PC-3 (cell line): ENCODE measurements around the gene RBM4B. TPM values are rescaled to one million over a fixed set of nuclear protein-coding genes. Genes with fewer than 3 reads are reported as not detected.

Experiments
- ATAC-seq: fragments of 200-7000 bp; cut with Tn5 transposase; 2 replicates; pipeline ENCODE4 v1.9.1; 2020; ENCODE audit warnings: mild to moderate bottlenecking, moderate library complexity
- BruUV-seq: library from RNA; stranded (reverse); fragments of 400-500 nt; replicated peaks from 2 replicates; lab custom pipeline; 2021; lab: Mats Ljungman, UMichigan
- CTCF ChIA-PET: fragments of 300-600 bp; sonication (Branson Sonifier 250); formaldehyde crosslinking; loops from one replicate; lab custom pipeline; 2022; ENCODE audit warnings: antibody characterized with exemption; lab: Charles Lee
- POLR2A ChIA-PET: fragments of 300-600 bp; sonication (Branson Sonifier 250); formaldehyde crosslinking; loops from one replicate; lab custom pipeline; 2022; ENCODE audit warnings: antibody characterized with exemption; ENCODE audit not compliant: unreplicated experiment; lab: Charles Lee
- DNase-seq: peaks from one replicate; pipeline ENCODE4 v3.0.0-alpha.2; 2015
- H2AFZ ChIP-seq: fragments of 300-600 bp; sonication (generic); 2 replicates; pipeline ENCODE4 v1.6.0; 2016; ENCODE audit warnings: antibody characterized with exemption, low read length
- H3F3A ChIP-seq: fragments of 300-600 bp; sonication (generic); one replicate; pipeline ENCODE4 v1.6.0; 2017; ENCODE audit warnings: antibody characterized with exemption, low read length, control low read depth, mild to moderate bottlenecking; ENCODE audit not compliant: unreplicated experiment
- H3K27ac ChIP-seq: fragments of 300-600 bp; sonication (generic); 2 replicates; pipeline ENCODE4 v1.5.1; 2016; ENCODE audit warnings: mild to moderate bottlenecking, low read length
- H3K27me3 ChIP-seq: fragments of 300-600 bp; sonication (generic); 2 replicates; pipeline ENCODE4 v1.6.1; 2016; ENCODE audit warnings: low read length, mixed read lengths
- H3K36me3 ChIP-seq: fragments of 300-600 bp; sonication (generic); 2 replicates; pipeline ENCODE4 v1.6.1; 2016; ENCODE audit warnings: low read depth, mixed run types, low read length, mixed read lengths
- H3K4me1 ChIP-seq: fragments of 300-600 bp; sonication (generic); 2 replicates; pipeline ENCODE4 v1.5.1; 2016; ENCODE audit warnings: low read length; ENCODE audit not compliant: insufficient read depth
- H3K4me2 ChIP-seq: fragments of 300-600 bp; sonication (generic); 2 replicates; pipeline ENCODE4 v1.6.0; 2016; ENCODE audit warnings: low read length
- H3K4me3 ChIP-seq: fragments of 300-600 bp; sonication (generic); 2 replicates; pipeline ENCODE4 v1.5.1; 2016; ENCODE audit warnings: mild to moderate bottlenecking, low read length, mixed read lengths
- H3K79me2 ChIP-seq: fragments of 300-600 bp; sonication (generic); 2 replicates; pipeline ENCODE4 v1.6.1; 2017; ENCODE audit warnings: low read length, mixed read lengths
- H3K9ac ChIP-seq: fragments of 300-600 bp; sonication (generic); 2 replicates; pipeline ENCODE4 v1.6.0; 2016; ENCODE audit warnings: mild to moderate bottlenecking, low read length
- H3K9me2 ChIP-seq: fragments of 300-600 bp; sonication (generic); replicated peaks from 2 replicates; pipeline ENCODE4 v1.6.1; 2016; ENCODE audit warnings: mixed run types, low read length, mixed read lengths
- H3K9me3 ChIP-seq: fragments of 300-600 bp; sonication (generic); 2 replicates; pipeline ENCODE4 v1.6.1; 2016; ENCODE audit warnings: low read length, mixed read lengths
- H4K20me1 ChIP-seq: fragments of 300-600 bp; sonication (generic); 2 replicates; pipeline ENCODE4 v1.6.1; 2016; ENCODE audit warnings: low read length, mixed read lengths
- EZH2 ChIP-seq: fragments of 300-600 bp; sonication (generic); IDR thresholded peaks from one replicate; pipeline ENCODE4 v1.6.1; 2017; ENCODE audit warnings: antibody characterized with exemption, mild to moderate bottlenecking, low read length; ENCODE audit not compliant: unreplicated experiment
- EZH2phosphoT487 ChIP-seq: fragments of 300-600 bp; sonication (generic); IDR thresholded peaks from 2 replicates; pipeline ENCODE4 v1.6.1; 2018; ENCODE audit warnings: mild to moderate bottlenecking, antibody characterized with exemption, low read length, borderline replicate concordance
- intact Hi-C: fragments of 100-400 bp; cut with micrococcal nuclease; formaldehyde crosslinking; loops from 2 replicates; pipeline ENCODE4 v1.9.0; 2023
- total RNA-seq: library from RNA; depleted of rRNA; stranded (reverse); fragments of >200 nt; gene quantifications from 2 replicates; pipeline ENCODE4 v1.2.3, GENCODE V29; 2014
- TF ChIP-seq, protein P1 (sequence below): fragments of 300-600 bp; sonication (generic); conservative IDR thresholded peaks from 2 replicates; pipeline ENCODE4 v1.5.1; 2017; ENCODE audit warnings: antibody characterized with exemption, low read depth, mild to moderate bottlenecking, low read length

The RBM4B gene
- total RNA-seq, 1 experiment from 2014 or later, result 40.2 TPM

DNA sequence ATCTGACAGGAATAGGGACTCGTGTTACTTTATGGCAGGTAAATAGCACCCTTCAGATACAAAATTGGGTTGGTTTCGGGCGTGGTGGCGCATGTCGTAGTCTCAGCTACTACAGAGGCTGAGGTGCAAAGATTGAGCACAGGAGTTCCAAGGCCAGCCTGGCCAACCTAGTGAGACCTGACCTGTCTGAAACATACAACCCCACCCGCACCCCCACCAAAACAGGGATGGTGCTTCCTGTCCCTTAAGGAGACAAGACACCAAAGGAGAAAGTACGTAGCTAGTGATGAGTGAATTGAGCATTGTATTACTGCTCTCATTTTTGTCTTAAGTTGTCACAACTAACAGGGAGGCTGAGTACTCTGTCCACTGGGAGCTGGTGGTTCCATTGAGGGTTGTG, 25.0 kb downstream of the RBM4B start:
- no peak; the same call in 1 of the 2 replicates for ATAC-seq
- Histone ChIP-seq H3K79me2 (peaks cover 76% of the 10 kb centered on the region), H2AFZ (no peak overlapping the region), H3K4me1 (no peaks in the 10 kb centered on the region), H3K9me2 (no peaks in the 10 kb centered on the region), H3K36me3 (peaks cover 43% of the 10 kb centered on the region), H3K27me3 (no peaks in the 10 kb centered on the region), H3K9ac (no peak overlapping the region), H4K20me1 (peaks cover 33% of the 10 kb centered on the region), H3K4me3 (no peak overlapping the region), H3K9me3 (no peaks in the 10 kb centered on the region), H3K27ac (no peak overlapping the region), H3F3A (peaks cover 6% of the 10 kb centered on the region), H3K4me2 (no peak overlapping the region)
- TF ChIP-seq, protein P1, sequence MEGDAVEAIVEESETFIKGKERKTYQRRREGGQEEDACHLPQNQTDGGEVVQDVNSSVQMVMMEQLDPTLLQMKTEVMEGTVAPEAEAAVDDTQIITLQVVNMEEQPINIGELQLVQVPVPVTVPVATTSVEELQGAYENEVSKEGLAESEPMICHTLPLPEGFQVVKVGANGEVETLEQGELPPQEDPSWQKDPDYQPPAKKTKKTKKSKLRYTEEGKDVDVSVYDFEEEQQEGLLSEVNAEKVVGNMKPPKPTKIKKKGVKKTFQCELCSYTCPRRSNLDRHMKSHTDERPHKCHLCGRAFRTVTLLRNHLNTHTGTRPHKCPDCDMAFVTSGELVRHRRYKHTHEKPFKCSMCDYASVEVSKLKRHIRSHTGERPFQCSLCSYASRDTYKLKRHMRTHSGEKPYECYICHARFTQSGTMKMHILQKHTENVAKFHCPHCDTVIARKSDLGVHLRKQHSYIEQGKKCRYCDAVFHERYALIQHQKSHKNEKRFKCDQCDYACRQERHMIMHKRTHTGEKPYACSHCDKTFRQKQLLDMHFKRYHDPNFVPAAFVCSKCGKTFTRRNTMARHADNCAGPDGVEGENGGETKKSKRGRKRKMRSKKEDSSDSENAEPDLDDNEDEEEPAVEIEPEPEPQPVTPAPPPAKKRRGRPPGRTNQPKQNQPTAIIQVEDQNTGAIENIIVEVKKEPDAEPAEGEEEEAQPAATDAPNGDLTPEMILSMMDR, result no peak
- TF ChIP-seq EZH2, result no peak
- TF ChIP-seq EZH2phosphoT487, result no peak
- DNase-seq, result no peak
- no TSS peak for BruUV-seq
- ChIA-PET CTCF (no interaction called here), POLR2A (interaction anchor here (0.6 kb wide), 1 partner anchor 13 kb away, joined by 5 read pairs; no protein-coding TSS in a partner anchor)
- intact Hi-C loops, result no loop called here

DNA sequence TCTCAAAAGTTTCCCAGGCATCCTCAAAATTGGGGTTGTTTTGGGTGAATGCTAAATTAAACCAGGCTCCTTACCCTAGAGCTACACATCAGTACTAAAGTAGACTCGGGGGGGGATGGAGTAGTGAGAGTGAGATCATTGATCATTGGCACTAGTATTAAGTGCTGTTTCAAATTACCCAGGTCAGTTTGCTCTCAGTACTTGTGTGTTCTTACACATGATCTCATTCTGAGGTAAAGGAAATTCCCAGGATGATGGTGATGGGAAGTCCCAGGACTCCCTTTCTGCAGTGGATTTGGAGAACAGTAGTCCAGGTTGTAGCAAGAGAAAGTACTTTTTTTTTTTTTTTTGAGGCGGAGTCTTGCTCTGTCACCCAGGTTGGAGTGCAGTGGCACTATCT, 26.7 kb downstream of the RBM4B start:
- Histone ChIP-seq H3K79me2 (peaks cover 86% of the 10 kb centered on the region), H3K27ac (no peak overlapping the region), H3K9me2 (no peaks in the 10 kb centered on the region), H4K20me1 (peaks cover 49% of the 10 kb centered on the region), H3K4me3 (no peak overlapping the region), H3K4me2 (no peak overlapping the region), H3K4me1 (no peaks in the 10 kb centered on the region), H3K9ac (no peak overlapping the region), H3K27me3 (no peaks in the 10 kb centered on the region), H2AFZ (no peak overlapping the region), H3K9me3 (no peaks in the 10 kb centered on the region), H3F3A (peaks cover 6% of the 10 kb centered on the region), H3K36me3 (peaks cover 60% of the 10 kb centered on the region)
- no TSS peak for BruUV-seq
- ChIA-PET CTCF (no interaction called here), POLR2A (no interaction called here)
- 0 out of 2 replicates have a peak, but pooled peaks have one; percentile 8 for ATAC-seq
- intact Hi-C loops, result no loop called here
- no peak for DNase-seq
- TF ChIP-seq, protein P1, result no peak
- TF ChIP-seq EZH2phosphoT487, result no peak

GRCh38 chr11:66649903-66650302, 27.8 kb downstream of the RBM4B start:
- no peak for DNase-seq
- Histone ChIP-seq H3K4me1 (no peaks in the 10 kb centered on the region), H3K27ac (no peak overlapping the region), H3K36me3 (peaks cover 71% of the 10 kb centered on the region), H3K9me2 (no peaks in the 10 kb centered on the region), H3F3A (peaks cover 6% of the 10 kb centered on the region), H3K4me3 (no peak overlapping the region), H3K27me3 (no peaks in the 10 kb centered on the region), H3K9me3 (no peaks in the 10 kb centered on the region), H4K20me1 (peaks cover 60% of the 10 kb centered on the region), H2AFZ (no peak overlapping the region), H3K4me2 (no peak overlapping the region), H3K79me2 (peaks cover 88% of the 10 kb centered on the region), H3K9ac (no peak overlapping the region)
- BruUV-seq, result no TSS peak
- no peak for ATAC-seq
- intact Hi-C loops, result no loop called here
- TF ChIP-seq, protein P1, result no peak
- TF ChIP-seq EZH2, result no peak
- TF ChIP-seq EZH2phosphoT487, result no peak
- CTCF ChIA-PET, result no interaction called here
- POLR2A ChIA-PET, result no interaction called here
